GM12891 (cell line): ENCODE results near the gene MYLK4.

Experiments
- PAX5 ChIP-seq: IDR thresholded peaks from 2 replicates; pipeline ENCODE4 v1.6.1; 2011; ENCODE audit warnings: low read length, moderate library complexity, mild to moderate bottlenecking; ENCODE audit not compliant: insufficient read depth, severe bottlenecking
- POLR2A ChIP-seq: IDR thresholded peaks from 2 replicates; pipeline ENCODE4 v1.6.1; 2011; ENCODE audit warnings: low read depth, low read length, control low read depth
- POLR2AphosphoS5 ChIP-seq: IDR thresholded peaks from 2 replicates; pipeline ENCODE4 v1.6.1; 2011; ENCODE audit warnings: low read depth, low read length, control low read depth
- POU2F2 ChIP-seq: IDR thresholded peaks from 2 replicates; pipeline ENCODE4 v1.6.1; 2011; ENCODE audit warnings: low read depth, mild to moderate bottlenecking, control low read depth, low read length, moderate library complexity
- SPI1 ChIP-seq: IDR thresholded peaks from 2 replicates; pipeline ENCODE4 v1.6.1; 2011; ENCODE audit warnings: low read depth, low read length, control low read depth
- TAF1 ChIP-seq: IDR thresholded peaks from 2 replicates; pipeline ENCODE4 v1.6.1; 2011; ENCODE audit warnings: low read depth, low read length, control low read depth

GRCh38 chr6:2790588-2791449, 40.1 kb upstream of the MYLK4 start:
- no peak for TF ChIP-seq PAX5
- no peak for TF ChIP-seq POLR2A
- TF ChIP-seq TAF1: no peak
- TF ChIP-seq POLR2AphosphoS5: no peak
- no peak for TF ChIP-seq SPI1
- no peak for TF ChIP-seq POU2F2
